NT2/D1 (cell line): Measurements from ENCODE around the gene HOXA6.

Source experiments
- SUZ12 ChIP-seq: IDR thresholded peaks from 2 replicates; pipeline ENCODE4 v1.6.1; 2011; ENCODE audit not compliant: insufficient read length, insufficient read depth; ENCODE audit errors: extremely low read depth
- YY1 ChIP-seq: IDR thresholded peaks from 2 replicates; pipeline ENCODE4 v1.6.1; 2011; ENCODE audit not compliant: insufficient read length, insufficient read depth

GRCh38 chr7:27116962-27117886, 30.4 kb downstream of the HOXA6 start:
- TF ChIP-seq YY1 (no peak), SUZ12 (no peak)
